HEK293 (cell line): ENCODE results near the gene SREBF1.

Experiments used
- CTCF ChIA-PET: fragments of 350-600 bp; formaldehyde crosslinking; extraction: SDS; loops from one replicate; lab custom pipeline; 2021; ENCODE audit warnings: antibody characterized with exemption; lab: Yijun Ruan, JAX
- POLR2A ChIA-PET: fragments of 300-600 bp; formaldehyde crosslinking; extraction: SDS; loops from one replicate; lab custom pipeline; 2020; ENCODE audit warnings: antibody characterized with exemption, inconsistent platforms; lab: Yijun Ruan, JAX
- H3K27ac ChIP-seq: fragments of 200-500 bp; sonication (Bioruptor generic); 2 replicates; pipeline ENCODE4 v1.5.1; 2014; ENCODE audit warnings: low read depth, low read length, control low read depth, inconsistent platforms; ENCODE audit errors: extremely low read depth
- H3K36me3 ChIP-seq, 2 experiments: fragments of 200-500 bp in 1 of 2; sonication (Bioruptor generic) in 1 of 2; 1 replicate in 1 of 2; 2 replicates in 1 of 2; pipeline ENCODE4 v1.5.1; 2014 to 2017; ENCODE audit warnings: inconsistent platforms in 2 of 2, low read length in 2 of 2; ENCODE audit not compliant: control insufficient read depth in 2 of 2, insufficient read depth in 1 of 2
- H3K4me1 ChIP-seq: fragments of 200-500 bp; sonication (Bioruptor generic); 2 replicates; pipeline ENCODE4 v1.5.1; 2014; ENCODE audit warnings: mild to moderate bottlenecking, low read length, inconsistent platforms; ENCODE audit not compliant: control insufficient read depth, insufficient read depth
- H3K4me3 ChIP-seq: 2 replicates; pipeline ENCODE4 v1.5.1; 2011; ENCODE audit warnings: low read depth, mild to moderate bottlenecking, control low read depth, low read length, moderate library complexity
- H3K9me3 ChIP-seq: fragments of 200-500 bp; sonication (Bioruptor generic); 2 replicates; pipeline ENCODE4 v1.5.1; 2014; ENCODE audit warnings: low read depth, low read length, inconsistent platforms; ENCODE audit not compliant: control insufficient read depth, insufficient read depth
- BCL11A ChIP-seq: fragments of 450-650 bp; formaldehyde crosslinking; IDR thresholded peaks from 2 replicates; pipeline ENCODE4 v1.5.1; 2016; ENCODE audit warnings: low read depth, missing biosample characterization, missing genetic modification characterization
- KLF7 ChIP-seq: fragments of 450-650 bp; formaldehyde crosslinking; IDR thresholded peaks from 2 replicates; pipeline ENCODE4 v1.5.1; 2016; ENCODE audit warnings: missing biosample characterization, missing genetic modification characterization, borderline replicate concordance
- KLF9 ChIP-seq: fragments of 450-650 bp; formaldehyde crosslinking; IDR thresholded peaks from 2 replicates; pipeline ENCODE4 v1.5.1; 2016; ENCODE audit warnings: missing biosample characterization, missing genetic modification characterization, low read depth
- PRDM1 ChIP-seq: fragments of 450-650 bp; formaldehyde crosslinking; IDR thresholded peaks from 2 replicates; pipeline ENCODE4; 2016; ENCODE audit warnings: missing biosample characterization, missing genetic modification characterization
- REST ChIP-seq: fragments of 450-650 bp; formaldehyde crosslinking; IDR thresholded peaks from 2 replicates; pipeline ENCODE4 v1.5.1; 2016; ENCODE audit warnings: missing biosample characterization, missing genetic modification characterization
- SETDB1 ChIP-seq: IDR thresholded peaks from one replicate; pipeline ENCODE4 v1.6.1; 2017; ENCODE audit warnings: mild to moderate bottlenecking, low read length, moderate library complexity, mixed read lengths; ENCODE audit not compliant: insufficient read length
- SP2 ChIP-seq: fragments of 450-650 bp; formaldehyde crosslinking; IDR thresholded peaks from 2 replicates; pipeline ENCODE4 v1.5.1; 2016; ENCODE audit warnings: missing biosample characterization, missing genetic modification characterization
- YY2 ChIP-seq: fragments of 450-650 bp; formaldehyde crosslinking; IDR thresholded peaks from 2 replicates; pipeline ENCODE4 v1.5.1; 2016; ENCODE audit warnings: missing biosample characterization, missing genetic modification characterization
- ZBTB8A ChIP-seq: fragments of 450-650 bp; formaldehyde crosslinking; IDR thresholded peaks from 2 replicates; pipeline ENCODE4 v1.5.1; 2016; ENCODE audit warnings: missing biosample characterization, missing genetic modification characterization
- ZIC2 ChIP-seq: fragments of 450-650 bp; formaldehyde crosslinking; IDR thresholded peaks from 2 replicates; pipeline ENCODE4 v1.5.1; 2016; ENCODE audit warnings: missing biosample characterization, missing genetic modification characterization
- ZNF10 ChIP-seq: fragments of 450-650 bp; formaldehyde crosslinking; IDR thresholded peaks from 2 replicates; pipeline ENCODE4 v1.5.1; 2017; ENCODE audit warnings: missing biosample characterization, missing genetic modification characterization
- ZNF202 ChIP-seq: fragments of 450-650 bp; formaldehyde crosslinking; IDR thresholded peaks from 2 replicates; pipeline ENCODE4 v1.5.1; 2016; ENCODE audit warnings: missing biosample characterization, missing genetic modification characterization, borderline replicate concordance
- ZNF214 ChIP-seq: fragments of 450-650 bp; formaldehyde crosslinking; IDR thresholded peaks from 2 replicates; pipeline ENCODE4 v1.5.1; 2017; ENCODE audit warnings: missing biosample characterization, mild to moderate bottlenecking, missing genetic modification characterization, borderline replicate concordance
- ZNF23 ChIP-seq: fragments of 450-650 bp; formaldehyde crosslinking; IDR thresholded peaks from 2 replicates; pipeline ENCODE4 v1.5.1; 2016; ENCODE audit warnings: missing biosample characterization, missing genetic modification characterization, borderline replicate concordance
- ZNF311 ChIP-seq: fragments of 450-650 bp; formaldehyde crosslinking; IDR thresholded peaks from 2 replicates; pipeline ENCODE4 v1.5.1; 2017; ENCODE audit warnings: missing biosample characterization, missing genetic modification characterization, borderline replicate concordance
- ZNF37A ChIP-seq: fragments of 450-650 bp; IDR thresholded peaks from 2 replicates; pipeline ENCODE4 v1.5.1; 2018; ENCODE audit warnings: missing biosample characterization, missing genetic modification characterization
- ZNF416 ChIP-seq: fragments of 450-650 bp; formaldehyde crosslinking; IDR thresholded peaks from 2 replicates; pipeline ENCODE4 v1.5.1; 2016; ENCODE audit warnings: missing biosample characterization, missing genetic modification characterization
- ZNF544 ChIP-seq: fragments of 450-650 bp; formaldehyde crosslinking; IDR thresholded peaks from 2 replicates; pipeline ENCODE4 v1.5.0; 2017; ENCODE audit warnings: missing biosample characterization, missing genetic modification characterization
- ZNF548 ChIP-seq: fragments of 450-650 bp; formaldehyde crosslinking; IDR thresholded peaks from 2 replicates; pipeline ENCODE4 v1.5.1; 2016; ENCODE audit warnings: missing biosample characterization, missing genetic modification characterization
- ZNF571 ChIP-seq: fragments of 450-650 bp; formaldehyde crosslinking; IDR thresholded peaks from 2 replicates; pipeline ENCODE4 v1.5.0; 2017; ENCODE audit warnings: missing biosample characterization, missing genetic modification characterization
- ZNF670 ChIP-seq: fragments of 450-650 bp; formaldehyde crosslinking; IDR thresholded peaks from 2 replicates; pipeline ENCODE4 v1.5.1; 2016; ENCODE audit warnings: missing biosample characterization, missing genetic modification characterization, low read depth
- ZNF677 ChIP-seq: fragments of 450-650 bp; IDR thresholded peaks from 2 replicates; pipeline ENCODE4 v1.5.0; 2018; ENCODE audit warnings: missing biosample characterization, mild to moderate bottlenecking, missing genetic modification characterization, moderate library complexity
- ZNF785 ChIP-seq: fragments of 450-650 bp; formaldehyde crosslinking; IDR thresholded peaks from 2 replicates; pipeline ENCODE4 v1.5.1; 2016; ENCODE audit warnings: missing biosample characterization, missing genetic modification characterization
- ZNF792 ChIP-seq: fragments of 450-650 bp; formaldehyde crosslinking; IDR thresholded peaks from 2 replicates; pipeline ENCODE4 v1.5.1; 2016; ENCODE audit warnings: missing biosample characterization, missing genetic modification characterization
- TF ChIP-seq, protein P1 (sequence below): fragments of 450-650 bp; formaldehyde crosslinking; IDR thresholded peaks from 2 replicates; pipeline ENCODE4 v1.5.1; 2017; ENCODE audit warnings: missing biosample characterization, missing genetic modification characterization
- TF ChIP-seq, protein P2 (sequence below): fragments of 450-650 bp; formaldehyde crosslinking; IDR thresholded peaks from 2 replicates; pipeline ENCODE4; 2016; ENCODE audit warnings: missing biosample characterization, missing genetic modification characterization
- TF ChIP-seq, protein P3 (sequence below): fragments of 450-650 bp; formaldehyde crosslinking; IDR thresholded peaks from 2 replicates; pipeline ENCODE4 v1.5.1; 2016; ENCODE audit warnings: missing biosample characterization, missing genetic modification characterization
- TF ChIP-seq, protein P4 (sequence below): fragments of 450-650 bp; formaldehyde crosslinking; IDR thresholded peaks from 2 replicates; pipeline ENCODE4 v1.5.1; 2016; ENCODE audit warnings: missing biosample characterization, missing genetic modification characterization

Gene SREBF1

DNA sequence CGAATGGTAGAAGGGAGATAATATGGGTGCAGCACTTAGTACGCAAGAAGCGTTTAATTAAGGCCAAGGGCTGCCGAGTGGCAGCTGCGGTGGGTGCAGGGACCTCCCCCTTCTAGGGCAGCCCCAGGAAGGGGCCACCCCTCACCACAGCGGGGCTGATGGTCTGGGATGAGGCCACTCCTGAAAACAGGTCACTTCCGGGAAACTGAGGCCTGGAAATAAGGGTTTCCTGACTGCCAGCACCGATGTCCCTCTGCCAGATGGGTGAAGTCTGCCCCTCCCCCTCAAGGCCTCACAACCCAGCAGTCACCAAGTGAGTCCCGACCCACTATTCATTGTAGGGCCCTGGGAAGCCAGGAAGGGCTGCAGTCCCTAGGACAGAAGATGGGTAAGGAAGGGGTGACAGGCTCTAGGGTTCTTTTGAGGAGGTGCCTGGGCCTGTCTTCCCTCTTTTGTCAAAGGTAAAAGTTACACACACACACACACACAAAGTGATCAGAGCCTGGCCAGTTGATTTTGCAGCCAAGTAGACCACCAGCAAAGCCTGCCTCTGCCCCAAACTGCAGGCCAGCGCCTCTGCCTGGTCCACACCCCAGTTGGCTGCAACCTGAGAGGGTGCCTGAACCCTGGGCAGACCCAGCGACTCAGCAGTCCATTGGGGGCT is 12.5 kb downstream of the SREBF1 start:
- ChIA-PET POLR2A (interaction anchor here (11.4 kb wide), 1 partner anchor 13 kb away, joined by 181 read pairs; the partner anchor contains the start of gene SREBF1), CTCF (interaction anchor here (5.4 kb wide), 1 partner anchor 13 kb away, joined by 35 read pairs; no protein-coding TSS in a partner anchor)
- Histone ChIP-seq H3K4me1 (peaks cover 32% of the 10 kb centered on the region), H3K36me3 (peaks cover 0 to 3% of the 10 kb centered on the region in 2 experiments; a peak in 1 of 3 replicates), H3K27ac (peak overlapping the region; percentile 94), H3K9me3 (no peaks in the 10 kb centered on the region), H3K4me3 (no peak overlapping the region)
- TF ChIP-seq, protein P1, sequence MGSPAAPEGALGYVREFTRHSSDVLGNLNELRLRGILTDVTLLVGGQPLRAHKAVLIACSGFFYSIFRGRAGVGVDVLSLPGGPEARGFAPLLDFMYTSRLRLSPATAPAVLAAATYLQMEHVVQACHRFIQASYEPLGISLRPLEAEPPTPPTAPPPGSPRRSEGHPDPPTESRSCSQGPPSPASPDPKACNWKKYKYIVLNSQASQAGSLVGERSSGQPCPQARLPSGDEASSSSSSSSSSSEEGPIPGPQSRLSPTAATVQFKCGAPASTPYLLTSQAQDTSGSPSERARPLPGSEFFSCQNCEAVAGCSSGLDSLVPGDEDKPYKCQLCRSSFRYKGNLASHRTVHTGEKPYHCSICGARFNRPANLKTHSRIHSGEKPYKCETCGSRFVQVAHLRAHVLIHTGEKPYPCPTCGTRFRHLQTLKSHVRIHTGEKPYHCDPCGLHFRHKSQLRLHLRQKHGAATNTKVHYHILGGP (tag by site-specific recombination): no peak
- no peak for TF ChIP-seq ZNF571
- TF ChIP-seq KLF7 (tag by site-specific recombination): no peak
- no peak for TF ChIP-seq ZNF23 (tag by site-specific recombination)
- no peak for TF ChIP-seq BCL11A (tag by site-specific recombination)
- TF ChIP-seq ZNF785 (tag by site-specific recombination): no peak
- TF ChIP-seq, protein P2, sequence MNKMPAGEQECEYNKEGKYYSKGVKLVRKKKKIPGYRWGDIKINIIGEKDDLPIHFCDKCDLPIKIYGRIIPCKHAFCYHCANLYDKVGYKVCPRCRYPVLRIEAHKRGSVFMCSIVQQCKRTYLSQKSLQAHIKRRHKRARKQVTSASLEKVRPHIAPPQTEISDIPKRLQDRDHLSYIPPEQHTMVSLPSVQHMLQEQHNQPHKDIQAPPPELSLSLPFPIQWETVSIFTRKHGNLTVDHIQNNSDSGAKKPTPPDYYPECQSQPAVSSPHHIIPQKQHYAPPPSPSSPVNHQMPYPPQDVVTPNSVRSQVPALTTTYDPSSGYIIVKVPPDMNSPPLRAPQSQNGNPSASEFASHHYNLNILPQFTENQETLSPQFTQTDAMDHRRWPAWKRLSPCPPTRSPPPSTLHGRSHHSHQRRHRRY: no peak
- no peak; the same call in 1 of the 2 replicates for TF ChIP-seq ZIC2 (tag by site-specific recombination)
- no peak for TF ChIP-seq PRDM1
- TF ChIP-seq SETDB1: no peak
- no peak for TF ChIP-seq ZNF37A (tag by site-specific recombination)
- no peak for TF ChIP-seq ZNF202 (tag by site-specific recombination)
- no peak for TF ChIP-seq ZNF311 (tag by site-specific recombination)
- TF ChIP-seq ZNF544 (tag by site-specific recombination): no peak
- no peak for TF ChIP-seq YY2
- TF ChIP-seq SP2 (tag by site-specific recombination): peak; percentile 57
- no peak for TF ChIP-seq REST (tag by site-specific recombination)
- TF ChIP-seq ZNF416 (tag by site-specific recombination): peak; percentile 62; the same call in 1 of the 2 replicates
- no peak for TF ChIP-seq ZNF548 (tag by site-specific recombination)
- no peak for TF ChIP-seq ZBTB8A (tag by site-specific recombination)
- no peak for TF ChIP-seq ZNF792
- TF ChIP-seq, protein P3, sequence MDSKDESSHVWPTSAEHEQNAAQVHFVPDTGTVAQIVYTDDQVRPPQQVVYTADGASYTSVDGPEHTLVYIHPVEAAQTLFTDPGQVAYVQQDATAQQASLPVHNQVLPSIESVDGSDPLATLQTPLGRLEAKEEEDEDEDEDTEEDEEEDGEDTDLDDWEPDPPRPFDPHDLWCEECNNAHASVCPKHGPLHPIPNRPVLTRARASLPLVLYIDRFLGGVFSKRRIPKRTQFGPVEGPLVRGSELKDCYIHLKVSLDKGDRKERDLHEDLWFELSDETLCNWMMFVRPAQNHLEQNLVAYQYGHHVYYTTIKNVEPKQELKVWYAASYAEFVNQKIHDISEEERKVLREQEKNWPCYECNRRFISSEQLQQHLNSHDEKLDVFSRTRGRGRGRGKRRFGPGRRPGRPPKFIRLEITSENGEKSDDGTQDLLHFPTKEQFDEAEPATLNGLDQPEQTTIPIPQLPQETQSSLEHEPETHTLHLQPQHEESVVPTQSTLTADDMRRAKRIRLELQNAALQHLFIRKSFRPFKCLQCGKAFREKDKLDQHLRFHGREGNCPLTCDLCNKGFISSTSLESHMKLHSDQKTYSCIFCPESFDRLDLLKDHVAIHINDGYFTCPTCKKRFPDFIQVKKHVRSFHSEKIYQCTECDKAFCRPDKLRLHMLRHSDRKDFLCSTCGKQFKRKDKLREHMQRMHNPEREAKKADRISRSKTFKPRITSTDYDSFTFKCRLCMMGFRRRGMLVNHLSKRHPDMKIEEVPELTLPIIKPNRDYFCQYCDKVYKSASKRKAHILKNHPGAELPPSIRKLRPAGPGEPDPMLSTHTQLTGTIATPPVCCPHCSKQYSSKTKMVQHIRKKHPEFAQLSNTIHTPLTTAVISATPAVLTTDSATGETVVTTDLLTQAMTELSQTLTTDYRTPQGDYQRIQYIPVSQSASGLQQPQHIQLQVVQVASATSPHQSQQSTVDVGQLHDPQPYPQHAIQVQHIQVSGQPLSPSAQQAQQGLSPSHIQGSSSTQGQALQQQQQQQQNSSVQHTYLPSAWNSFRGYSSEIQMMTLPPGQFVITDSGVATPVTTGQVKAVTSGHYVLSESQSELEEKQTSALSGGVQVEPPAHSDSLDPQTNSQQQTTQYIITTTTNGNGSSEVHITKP (tag by site-specific recombination): peak; percentile 4
- peak; percentile 2; the same call in 1 of the 2 replicates for TF ChIP-seq KLF9 (tag by site-specific recombination)
- TF ChIP-seq ZNF214 (tag by site-specific recombination): no peak
- TF ChIP-seq ZNF10 (tag by site-specific recombination): peak; percentile 90
- TF ChIP-seq, protein P4, sequence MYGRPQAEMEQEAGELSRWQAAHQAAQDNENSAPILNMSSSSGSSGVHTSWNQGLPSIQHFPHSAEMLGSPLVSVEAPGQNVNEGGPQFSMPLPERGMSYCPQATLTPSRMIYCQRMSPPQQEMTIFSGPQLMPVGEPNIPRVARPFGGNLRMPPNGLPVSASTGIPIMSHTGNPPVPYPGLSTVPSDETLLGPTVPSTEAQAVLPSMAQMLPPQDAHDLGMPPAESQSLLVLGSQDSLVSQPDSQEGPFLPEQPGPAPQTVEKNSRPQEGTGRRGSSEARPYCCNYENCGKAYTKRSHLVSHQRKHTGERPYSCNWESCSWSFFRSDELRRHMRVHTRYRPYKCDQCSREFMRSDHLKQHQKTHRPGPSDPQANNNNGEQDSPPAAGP: no peak
- no peak for TF ChIP-seq ZNF677
- TF ChIP-seq ZNF670: no peak
